ENCODE results near the gene GSTO2. TPM values are rescaled to one million over a fixed set of nuclear protein-coding genes. Genes with fewer than 3 reads are reported as not detected.

Gene GSTO2
- total and polyA plus RNA-seq, 2 of the 13 experiments (the other 11 are each of a cell fraction or from before 2014, with no cell fraction given): 2.1 to 7.9 TPM

GRCh38 chr10:104253106-104253505 lies 15.9 kb upstream of the GSTO2 start (continued):
- TF ChIP-seq, protein P1, sequence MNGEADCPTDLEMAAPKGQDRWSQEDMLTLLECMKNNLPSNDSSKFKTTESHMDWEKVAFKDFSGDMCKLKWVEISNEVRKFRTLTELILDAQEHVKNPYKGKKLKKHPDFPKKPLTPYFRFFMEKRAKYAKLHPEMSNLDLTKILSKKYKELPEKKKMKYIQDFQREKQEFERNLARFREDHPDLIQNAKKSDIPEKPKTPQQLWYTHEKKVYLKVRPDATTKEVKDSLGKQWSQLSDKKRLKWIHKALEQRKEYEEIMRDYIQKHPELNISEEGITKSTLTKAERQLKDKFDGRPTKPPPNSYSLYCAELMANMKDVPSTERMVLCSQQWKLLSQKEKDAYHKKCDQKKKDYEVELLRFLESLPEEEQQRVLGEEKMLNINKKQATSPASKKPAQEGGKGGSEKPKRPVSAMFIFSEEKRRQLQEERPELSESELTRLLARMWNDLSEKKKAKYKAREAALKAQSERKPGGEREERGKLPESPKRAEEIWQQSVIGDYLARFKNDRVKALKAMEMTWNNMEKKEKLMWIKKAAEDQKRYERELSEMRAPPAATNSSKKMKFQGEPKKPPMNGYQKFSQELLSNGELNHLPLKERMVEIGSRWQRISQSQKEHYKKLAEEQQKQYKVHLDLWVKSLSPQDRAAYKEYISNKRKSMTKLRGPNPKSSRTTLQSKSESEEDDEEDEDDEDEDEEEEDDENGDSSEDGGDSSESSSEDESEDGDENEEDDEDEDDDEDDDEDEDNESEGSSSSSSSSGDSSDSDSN (CRISPR knock-in tag; IDR thresholded peaks at IDR 0.05): no peak
- no peak for TF ChIP-seq GABPA (IDR thresholded peaks at IDR 0.05; ENCODE audit: low read depth, low read length)
- peak; percentile 39; the same call in 1 of the 2 replicates for TF ChIP-seq GABPA (CRISPR knock-in tag; IDR thresholded peaks at IDR 0.05; ENCODE audit: low read depth)
- no peak for TF ChIP-seq KLF9 (CRISPR knock-in tag; IDR thresholded peaks at IDR 0.05; ENCODE audit: low read depth)
- TF ChIP-seq, protein P2, sequence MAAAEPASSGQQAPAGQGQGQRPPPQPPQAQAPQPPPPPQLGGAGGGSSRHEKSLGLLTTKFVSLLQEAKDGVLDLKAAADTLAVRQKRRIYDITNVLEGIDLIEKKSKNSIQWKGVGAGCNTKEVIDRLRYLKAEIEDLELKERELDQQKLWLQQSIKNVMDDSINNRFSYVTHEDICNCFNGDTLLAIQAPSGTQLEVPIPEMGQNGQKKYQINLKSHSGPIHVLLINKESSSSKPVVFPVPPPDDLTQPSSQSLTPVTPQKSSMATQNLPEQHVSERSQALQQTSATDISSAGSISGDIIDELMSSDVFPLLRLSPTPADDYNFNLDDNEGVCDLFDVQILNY (CRISPR knock-in tag; conservative IDR thresholded peaks at IDR 0.05): no peak
- TF ChIP-seq PITX1 (CRISPR knock-in tag; IDR thresholded peaks at IDR 0.05): peak; percentile 79
- TF ChIP-seq GATA4 (IDR thresholded peaks at IDR 0.05; ENCODE audit: borderline replicate concordance, low read depth): peak; percentile 99
- no peak for TF ChIP-seq DNMT1 (CRISPR knock-in tag; IDR thresholded peaks at IDR 0.05)
- no peak for TF ChIP-seq HNRNPLL (IDR thresholded peaks at IDR 0.05; ENCODE audit: low read depth, low read length, poor library complexity, severe bottlenecking)
- no peak for TF ChIP-seq KMT2B (CRISPR knock-in tag; IDR thresholded peaks at IDR 0.05)
- TF ChIP-seq, protein P3, sequence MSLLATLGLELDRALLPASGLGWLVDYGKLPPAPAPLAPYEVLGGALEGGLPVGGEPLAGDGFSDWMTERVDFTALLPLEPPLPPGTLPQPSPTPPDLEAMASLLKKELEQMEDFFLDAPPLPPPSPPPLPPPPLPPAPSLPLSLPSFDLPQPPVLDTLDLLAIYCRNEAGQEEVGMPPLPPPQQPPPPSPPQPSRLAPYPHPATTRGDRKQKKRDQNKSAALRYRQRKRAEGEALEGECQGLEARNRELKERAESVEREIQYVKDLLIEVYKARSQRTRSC (CRISPR knock-in tag; IDR thresholded peaks at IDR 0.05; ENCODE audit: low read depth): no peak
- no peak for TF ChIP-seq U2AF1 (optimal IDR thresholded peaks at IDR 0.05; ENCODE audit: low read depth, low read length)
- TF ChIP-seq TBX2 (CRISPR knock-in tag; IDR thresholded peaks at IDR 0.05; ENCODE audit: borderline replicate concordance): peak; percentile 96
- peak; percentile 34; the same call in 1 of the 2 replicates for TF ChIP-seq DMAP1 (CRISPR knock-in tag; IDR thresholded peaks at IDR 0.05)
- no peak for TF ChIP-seq ETS1 (CRISPR knock-in tag; IDR thresholded peaks at IDR 0.05)
- no peak for TF ChIP-seq ZNF883 (CRISPR knock-in tag; IDR thresholded peaks at IDR 0.05; ENCODE audit: not compliant biosample characterization)
- TF ChIP-seq ZNF20 (CRISPR knock-in tag; IDR thresholded peaks at IDR 0.05): no peak
- TF ChIP-seq, protein P4, sequence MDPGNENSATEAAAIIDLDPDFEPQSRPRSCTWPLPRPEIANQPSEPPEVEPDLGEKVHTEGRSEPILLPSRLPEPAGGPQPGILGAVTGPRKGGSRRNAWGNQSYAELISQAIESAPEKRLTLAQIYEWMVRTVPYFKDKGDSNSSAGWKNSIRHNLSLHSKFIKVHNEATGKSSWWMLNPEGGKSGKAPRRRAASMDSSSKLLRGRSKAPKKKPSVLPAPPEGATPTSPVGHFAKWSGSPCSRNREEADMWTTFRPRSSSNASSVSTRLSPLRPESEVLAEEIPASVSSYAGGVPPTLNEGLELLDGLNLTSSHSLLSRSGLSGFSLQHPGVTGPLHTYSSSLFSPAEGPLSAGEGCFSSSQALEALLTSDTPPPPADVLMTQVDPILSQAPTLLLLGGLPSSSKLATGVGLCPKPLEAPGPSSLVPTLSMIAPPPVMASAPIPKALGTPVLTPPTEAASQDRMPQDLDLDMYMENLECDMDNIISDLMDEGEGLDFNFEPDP (CRISPR knock-in tag; conservative IDR thresholded peaks at IDR 0.05): 0 out of 2 replicates have a peak, but pooled peaks have one; percentile 57
- no peak for TF ChIP-seq BCL3 (CRISPR knock-in tag; IDR thresholded peaks at IDR 0.05)
- TF ChIP-seq ZNF7 (CRISPR knock-in tag; IDR thresholded peaks at IDR 0.05): no peak
- peak; percentile 91 for TF ChIP-seq MED1 (CRISPR knock-in tag; IDR thresholded peaks at IDR 0.05)
- peak; percentile 69; the same call in 1 of the 2 replicates for TF ChIP-seq ARID3A (IDR thresholded peaks at IDR 0.05; ENCODE audit: low read depth, low read length)

All from HepG2 (cell line).